GM18502 (cell line): ENCODE results near the gene PCSK5.
"Not testable (repeated sequence)": the region's sequence is repeated elsewhere in the genome, so short reads cannot be mapped to it uniquely, and the experiment has no call there.

Source experiments
- ATAC-seq: cut with Tn5 transposase; IDR thresholded peaks from one replicate; pipeline ENCODE4 v1.9.1; 2021; ENCODE audit warnings: mild to moderate bottlenecking; ENCODE audit not compliant: unreplicated experiment, poor library complexity

Gene PCSK5

GRCh38 chr9:76038431-76038830 is 148.0 kb downstream of the PCSK5 start:
- ATAC-seq: no peak

- no peak for ATAC-seq
Measured at GRCh38 chr9:76044266-76044819, 153.9 kb downstream of the PCSK5 start.

- ATAC-seq: no peak
Measured at GRCh38 chr9:76045221-76045620, 154.7 kb downstream of the PCSK5 start.

GRCh38 chr9:76049341-76049740 is 158.9 kb downstream of the PCSK5 start:
- no peak for ATAC-seq

GRCh38 chr9:76067696-76068095 is 177.2 kb downstream of the PCSK5 start:
- ATAC-seq: no peak

- ATAC-seq: no peak
Measured at GRCh38 chr9:76077537-76077936, 187.1 kb downstream of the PCSK5 start.

GRCh38 chr9:76081281-76081680 is 190.8 kb downstream of the PCSK5 start:
- not testable (repeated sequence) for ATAC-seq

GRCh38 chr9:76082057-76082456 is 191.6 kb downstream of the PCSK5 start:
- ATAC-seq: no peak

- no peak for ATAC-seq
Measured at GRCh38 chr9:76085596-76085995, 195.1 kb downstream of the PCSK5 start.

GRCh38 chr9:76086539-76086938 is 196.1 kb downstream of the PCSK5 start:
- no peak for ATAC-seq

GRCh38 chr9:76087976-76088375 is 197.5 kb downstream of the PCSK5 start:
- no peak for ATAC-seq

GRCh38 chr9:76090330-76090729 is 199.9 kb downstream of the PCSK5 start:
- no peak for ATAC-seq

GRCh38 chr9:76090909-76091308 is 200.4 kb downstream of the PCSK5 start:
- no peak for ATAC-seq

GRCh38 chr9:76092572-76092971 is 202.1 kb downstream of the PCSK5 start:
- no peak for ATAC-seq

- ATAC-seq: no peak
Measured at GRCh38 chr9:76095585-76095984, 205.1 kb downstream of the PCSK5 start.

- no peak for ATAC-seq
Measured at GRCh38 chr9:76099516-76099915, 209.0 kb downstream of the PCSK5 start.

- no peak for ATAC-seq
Measured at GRCh38 chr9:76101075-76101474, 210.6 kb downstream of the PCSK5 start.

- ATAC-seq: no peak
Measured at GRCh38 chr9:76101491-76101890, 211.0 kb downstream of the PCSK5 start.

- ATAC-seq: no peak
Measured at GRCh38 chr9:76101947-76102346, 211.5 kb downstream of the PCSK5 start.

- ATAC-seq: no peak
Measured at GRCh38 chr9:76103531-76104315, 213.2 kb downstream of the PCSK5 start.

GRCh38 chr9:76107482-76107881 is 217.0 kb downstream of the PCSK5 start:
- ATAC-seq: no peak

GRCh38 chr9:76109953-76110352 is 219.5 kb downstream of the PCSK5 start:
- ATAC-seq: no peak
